H9 (cell line): ENCODE measurements around the gene PQBP1. TPM values are rescaled to one million over a fixed set of nuclear protein-coding genes. Genes with fewer than 3 reads are reported as not detected.

Experiments
- DNase-seq: peaks from one replicate; pipeline ENCODE4 v3.0.0-alpha.2; 2017
- H2AFZ ChIP-seq: one replicate; pipeline ENCODE4 v1.6.1; 2013; ENCODE audit warnings: mild to moderate bottlenecking, low read length, control low read depth, moderate library complexity
- H2AK5ac ChIP-seq: 2 replicates; pipeline ENCODE4 v1.6.1; 2013; ENCODE audit warnings: low read length, control low read depth, mixed read lengths; ENCODE audit not compliant: insufficient read length
- H2BK120ac ChIP-seq: one replicate; pipeline ENCODE4 v1.6.1; 2013; ENCODE audit warnings: low read depth, mild to moderate bottlenecking, low read length, control low read depth, inconsistent platforms; ENCODE audit not compliant: poor library complexity, severe bottlenecking
- H2BK12ac ChIP-seq: 2 replicates; pipeline ENCODE4 v1.6.1; 2013; ENCODE audit warnings: low read length, control low read depth, mixed read lengths, low read depth; ENCODE audit not compliant: insufficient read length
- H2BK15ac ChIP-seq: 2 replicates; pipeline ENCODE4 v1.6.1; 2013; ENCODE audit warnings: low read depth, low read length, control low read depth
- H2BK20ac ChIP-seq: one replicate; pipeline ENCODE4 v1.6.1; 2013; ENCODE audit warnings: low read depth, mild to moderate bottlenecking, low read length, control low read depth, inconsistent platforms; ENCODE audit not compliant: poor library complexity, severe bottlenecking
- H2BK5ac ChIP-seq: 2 replicates; pipeline ENCODE4 v1.6.1; 2013; ENCODE audit warnings: low read length, control low read depth, mixed read lengths; ENCODE audit not compliant: insufficient read length
- H3K14ac ChIP-seq: 2 replicates; pipeline ENCODE4 v1.6.1; 2013; ENCODE audit warnings: low read length, control low read depth; ENCODE audit not compliant: insufficient read depth
- H3K18ac ChIP-seq: 2 replicates; pipeline ENCODE4 v1.6.1; 2013; ENCODE audit warnings: low read depth, mild to moderate bottlenecking, mixed read lengths, low read length, control low read depth; ENCODE audit not compliant: insufficient read length
- H3K23ac ChIP-seq: 2 replicates; pipeline ENCODE4 v1.6.1; 2013; ENCODE audit warnings: low read length, control low read depth, mixed read lengths, low read depth; ENCODE audit not compliant: insufficient read length
- H3K23me2 ChIP-seq: 2 replicates; pipeline ENCODE4 v1.6.1; 2013; ENCODE audit warnings: low read depth, mild to moderate bottlenecking, mixed read lengths, low read length, control low read depth; ENCODE audit not compliant: insufficient read length, poor library complexity, severe bottlenecking
- H3K27ac ChIP-seq: 2 replicates; pipeline ENCODE4 v1.5.1; 2013; ENCODE audit warnings: low read length, control low read depth, mixed read lengths, low read depth; ENCODE audit not compliant: insufficient read length
- H3K27me3 ChIP-seq: 2 replicates; pipeline ENCODE4 v1.6.1; 2013; ENCODE audit warnings: low read length, control low read depth, inconsistent platforms; ENCODE audit not compliant: insufficient read depth
- H3K4ac ChIP-seq: 2 replicates; pipeline ENCODE4 v1.6.1; 2013; ENCODE audit warnings: low read depth, mild to moderate bottlenecking, control low read depth, inconsistent platforms, low read length, moderate library complexity
- H3K4me1 ChIP-seq: 2 replicates; pipeline ENCODE4 v1.6.1; 2013; ENCODE audit warnings: low read length, control low read depth, inconsistent platforms; ENCODE audit not compliant: insufficient read depth
- H3K4me2 ChIP-seq: 2 replicates; pipeline ENCODE4 v1.6.1; 2013; ENCODE audit warnings: low read length, control low read depth, mixed read lengths; ENCODE audit not compliant: insufficient read length, insufficient read depth
- H3K56ac ChIP-seq: 2 replicates; pipeline ENCODE4 v1.6.1; 2013; ENCODE audit warnings: low read depth, mild to moderate bottlenecking, mixed read lengths, low read length, control low read depth; ENCODE audit not compliant: insufficient read length
- H3K79me1 ChIP-seq: 2 replicates; pipeline ENCODE4 v1.6.1; 2013; ENCODE audit warnings: low read depth, mild to moderate bottlenecking, moderate library complexity, low read length, control low read depth, inconsistent platforms; ENCODE audit not compliant: insufficient read depth, poor library complexity, severe bottlenecking
- H3K79me2 ChIP-seq: 2 replicates; pipeline ENCODE4 v1.6.1; 2013; ENCODE audit warnings: low read length, control low read depth, inconsistent platforms; ENCODE audit not compliant: insufficient read depth
- H3K9ac ChIP-seq: 2 replicates; pipeline ENCODE4 v1.6.1; 2013; ENCODE audit warnings: low read length, control low read depth, mixed read lengths; ENCODE audit not compliant: insufficient read length; ENCODE audit errors: extremely low read depth
- H3K9me3 ChIP-seq: one replicate; pipeline ENCODE4 v1.6.1; 2013; ENCODE audit warnings: low read depth, low read length, inconsistent platforms; ENCODE audit not compliant: control insufficient read depth
- H3T11ph ChIP-seq: one replicate; pipeline ENCODE4 v1.6.1; 2013; ENCODE audit warnings: mild to moderate bottlenecking, low read length, control low read depth, inconsistent platforms
- H4K20me1 ChIP-seq: one replicate; pipeline ENCODE4 v1.6.1; 2013; ENCODE audit not compliant: control insufficient read depth, insufficient read length, insufficient read depth
- H4K5ac ChIP-seq: 2 replicates; pipeline ENCODE4 v1.6.1; 2013; ENCODE audit warnings: low read depth, mild to moderate bottlenecking, mixed read lengths, low read length, control low read depth; ENCODE audit not compliant: insufficient read length
- H4K8ac ChIP-seq: replicated peaks from 2 replicates; pipeline ENCODE4 v1.6.1; 2013; ENCODE audit warnings: low read length, control low read depth, mixed read lengths, low read depth; ENCODE audit not compliant: insufficient read length
- H4K91ac ChIP-seq: 2 replicates; pipeline ENCODE4 v1.6.1; 2013; ENCODE audit warnings: low read depth, mild to moderate bottlenecking, moderate library complexity, mixed read lengths, low read length, control low read depth; ENCODE audit not compliant: insufficient read length
- H3K27ac Mint-ChIP-seq, 3 experiments: 2 replicates in 2 of 3; 3 replicates in 1 of 3; pipeline ENCODE4 v1.8.0; 2020 to 2021; ENCODE audit warnings: mixed read lengths in 3 of 3, mild to moderate bottlenecking in 1 of 3, moderate library complexity in 1 of 3
- H3K27me3 Mint-ChIP-seq: 2 replicates; pipeline ENCODE4 v1.8.0; 2021; ENCODE audit warnings: low read depth, mild to moderate bottlenecking, moderate library complexity, mixed read lengths
- H3K36me3 Mint-ChIP-seq, 3 experiments: 2 replicates in 2 of 3; 3 replicates in 1 of 3; pipeline ENCODE4 v1.8.0; 2020 to 2021; ENCODE audit warnings: low read depth in 3 of 3, mixed read lengths in 3 of 3; ENCODE audit not compliant: insufficient read depth in 1 of 3
- H3K4me1 Mint-ChIP-seq, 2 experiments: 2 replicates each; pipeline ENCODE4 v1.8.0; 2020; ENCODE audit warnings: mixed read lengths in 2 of 2
- H3K4me3 Mint-ChIP-seq, 2 experiments: 2 replicates in 1 of 2; 3 replicates in 1 of 2; pipeline ENCODE4 v1.8.0; 2020 to 2021; ENCODE audit warnings: mild to moderate bottlenecking in 2 of 2, mixed read lengths in 2 of 2, moderate library complexity in 1 of 2
- H3K9me3 Mint-ChIP-seq, 2 experiments: 2 replicates in 1 of 2; 3 replicates in 1 of 2; pipeline ENCODE4 v1.8.0; 2020; ENCODE audit warnings: mild to moderate bottlenecking in 2 of 2, mixed read lengths in 2 of 2, moderate library complexity in 1 of 2
- WGBS: extraction: QIAGEN DNeasy Blood & Tissue Kit; methylation state at CpG from one replicate; pipeline ENCODE4 v1.1.7; 2013; ENCODE audit warnings: missing lambda C conversion rate, low lambda C conversion rate, mixed read lengths; ENCODE audit not compliant: insufficient read length; ENCODE audit errors: extremely low coverage; 5-methylcytosine and 5-hydroxymethylcytosine counted together
- total RNA-seq: library from RNA; stranded (reverse); gene quantifications from 2 replicates; pipeline ENCODE4 v1.2.1, GENCODE V29; 2021
- TF ChIP-seq, protein P1 (sequence below): fragments of 200-600 bp; sonication (generic); conservative IDR thresholded peaks from 3 replicates; pipeline ENCODE4 v1.8.0; 2021; ENCODE audit warnings: antibody characterized with exemption, mild to moderate bottlenecking

Gene PQBP1
- total RNA-seq, 1 experiment from 2014 or later, result 87.9 TPM

DNA sequence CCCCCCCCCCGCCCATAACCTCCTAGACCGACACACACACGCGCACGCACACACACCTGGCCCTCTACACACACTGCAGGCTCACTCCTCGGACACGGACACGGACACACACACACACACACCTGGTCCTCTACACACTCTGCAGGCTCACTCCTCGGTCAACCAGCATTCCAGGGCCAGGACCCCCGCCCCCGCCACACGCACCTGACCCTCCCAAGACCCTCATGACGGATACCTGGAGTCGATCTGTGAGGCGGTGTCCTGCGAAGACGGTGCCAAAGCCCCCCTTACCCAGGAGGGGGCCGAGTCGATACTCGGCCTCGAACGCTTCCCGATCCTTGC, 20.5 kb downstream of the PQBP1 start:
- H3K4me1 Mint-ChIP-seq, result peaks cover 28 to 48% of the 10 kb centered on the region in 2 experiments
- no peak overlapping the region for H3T11ph ChIP-seq
- no peak overlapping the region for H2BK12ac ChIP-seq
- H3K4me2 ChIP-seq, result peak overlapping the region; percentile 87
- no peak overlapping the region for H2AK5ac ChIP-seq
- no peaks in the 10 kb centered on the region for H3K27me3 ChIP-seq
- H3K36me3 Mint-ChIP-seq, result peaks cover 56 to 67% (median 56%) of the 10 kb centered on the region in 3 experiments
- peak overlapping the region; percentile 89 to 97 (median 94) for H3K27ac Mint-ChIP-seq
- H3K27ac ChIP-seq, result peak overlapping the region; percentile 39
- H3K79me2 ChIP-seq, result peaks cover 30% of the 10 kb centered on the region
- H3K79me1 ChIP-seq, result peaks cover 4% of the 10 kb centered on the region
- no peak overlapping the region for H3K4ac ChIP-seq
- peaks cover 2% of the 10 kb centered on the region for H4K20me1 ChIP-seq
- H2BK15ac ChIP-seq, result no peak overlapping the region
- DNase-seq, result no peak
- H2BK120ac ChIP-seq, result no peak overlapping the region
- H3K18ac ChIP-seq, result peak overlapping the region; percentile 58
- no peak overlapping the region for H4K91ac ChIP-seq
- H2BK20ac ChIP-seq, result no peak overlapping the region
- no CpG with 5 or more reads among the region's 23 CpGs for WGBS
- no peak overlapping the region for H3K23ac ChIP-seq
- TF ChIP-seq, protein P1, sequence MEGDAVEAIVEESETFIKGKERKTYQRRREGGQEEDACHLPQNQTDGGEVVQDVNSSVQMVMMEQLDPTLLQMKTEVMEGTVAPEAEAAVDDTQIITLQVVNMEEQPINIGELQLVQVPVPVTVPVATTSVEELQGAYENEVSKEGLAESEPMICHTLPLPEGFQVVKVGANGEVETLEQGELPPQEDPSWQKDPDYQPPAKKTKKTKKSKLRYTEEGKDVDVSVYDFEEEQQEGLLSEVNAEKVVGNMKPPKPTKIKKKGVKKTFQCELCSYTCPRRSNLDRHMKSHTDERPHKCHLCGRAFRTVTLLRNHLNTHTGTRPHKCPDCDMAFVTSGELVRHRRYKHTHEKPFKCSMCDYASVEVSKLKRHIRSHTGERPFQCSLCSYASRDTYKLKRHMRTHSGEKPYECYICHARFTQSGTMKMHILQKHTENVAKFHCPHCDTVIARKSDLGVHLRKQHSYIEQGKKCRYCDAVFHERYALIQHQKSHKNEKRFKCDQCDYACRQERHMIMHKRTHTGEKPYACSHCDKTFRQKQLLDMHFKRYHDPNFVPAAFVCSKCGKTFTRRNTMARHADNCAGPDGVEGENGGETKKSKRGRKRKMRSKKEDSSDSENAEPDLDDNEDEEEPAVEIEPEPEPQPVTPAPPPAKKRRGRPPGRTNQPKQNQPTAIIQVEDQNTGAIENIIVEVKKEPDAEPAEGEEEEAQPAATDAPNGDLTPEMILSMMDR, result no peak
- peak overlapping the region; percentile 97 for H3K9ac ChIP-seq
- peaks cover 11% of the 10 kb centered on the region; the same call in 1 of the 2 replicates for H3K4me1 ChIP-seq
- H3K9me3 Mint-ChIP-seq, result peaks cover 72 to 78% of the 10 kb centered on the region in 2 experiments
- H3K23me2 ChIP-seq, result no peaks in the 10 kb centered on the region
- peak overlapping the region; percentile 83 for H2BK5ac ChIP-seq
- peak overlapping the region; percentile 95 to 99 for H3K4me3 Mint-ChIP-seq
- peaks cover 4% of the 10 kb centered on the region for H3K27me3 Mint-ChIP-seq
- H2AFZ ChIP-seq, result no peak overlapping the region
- H3K9me3 ChIP-seq, result no peaks in the 10 kb centered on the region
- no peak overlapping the region for H4K5ac ChIP-seq
- peak overlapping the region; percentile 30 for H3K56ac ChIP-seq
- H4K8ac ChIP-seq, result no peak overlapping the region
- peak overlapping the region; percentile 75; the same call in 1 of the 2 replicates for H3K14ac ChIP-seq
